B cell (primary cell): ENCODE measurements around the gene MAST2.

Source experiments
- EZH2 ChIP-seq: IDR thresholded peaks from 2 replicates; pipeline ENCODE4 v1.6.1; 2012; ENCODE audit warnings: borderline replicate concordance, low read depth, mild to moderate bottlenecking, moderate library complexity, low read length; ENCODE audit not compliant: insufficient read depth, poor library complexity, severe bottlenecking
- TF ChIP-seq, protein P1 (sequence below): fragments of 200-600 bp; IDR thresholded peaks from one replicate; pipeline ENCODE4 v1.8.0; 2022; ENCODE audit warnings: antibody characterized with exemption, mild to moderate bottlenecking

GRCh38 chr1:45785583-45785982 is 17.8 kb upstream of the MAST2 start:
- TF ChIP-seq, protein P1, sequence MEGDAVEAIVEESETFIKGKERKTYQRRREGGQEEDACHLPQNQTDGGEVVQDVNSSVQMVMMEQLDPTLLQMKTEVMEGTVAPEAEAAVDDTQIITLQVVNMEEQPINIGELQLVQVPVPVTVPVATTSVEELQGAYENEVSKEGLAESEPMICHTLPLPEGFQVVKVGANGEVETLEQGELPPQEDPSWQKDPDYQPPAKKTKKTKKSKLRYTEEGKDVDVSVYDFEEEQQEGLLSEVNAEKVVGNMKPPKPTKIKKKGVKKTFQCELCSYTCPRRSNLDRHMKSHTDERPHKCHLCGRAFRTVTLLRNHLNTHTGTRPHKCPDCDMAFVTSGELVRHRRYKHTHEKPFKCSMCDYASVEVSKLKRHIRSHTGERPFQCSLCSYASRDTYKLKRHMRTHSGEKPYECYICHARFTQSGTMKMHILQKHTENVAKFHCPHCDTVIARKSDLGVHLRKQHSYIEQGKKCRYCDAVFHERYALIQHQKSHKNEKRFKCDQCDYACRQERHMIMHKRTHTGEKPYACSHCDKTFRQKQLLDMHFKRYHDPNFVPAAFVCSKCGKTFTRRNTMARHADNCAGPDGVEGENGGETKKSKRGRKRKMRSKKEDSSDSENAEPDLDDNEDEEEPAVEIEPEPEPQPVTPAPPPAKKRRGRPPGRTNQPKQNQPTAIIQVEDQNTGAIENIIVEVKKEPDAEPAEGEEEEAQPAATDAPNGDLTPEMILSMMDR: no peak
- TF ChIP-seq EZH2: no peak
